Daoy (cell line): ENCODE results near the gene CACNA1H. TPM values are rescaled to one million over a fixed set of nuclear protein-coding genes. Genes with fewer than 3 reads are reported as not detected.

Experiments
- DNase-seq: peaks from one replicate; pipeline ENCODE4 v3.0.0-alpha.2; 2015; ENCODE audit warnings: low read depth
- total RNA-seq: library from RNA; depleted of rRNA; stranded (reverse); fragments of >200 nt; shearing (Covaris generic); gene quantifications from 2 replicates; pipeline ENCODE4 v1.2.3, GENCODE V29; 2014

Gene CACNA1H
- total RNA-seq, 1 experiment from 2014 or later, result 0.80 TPM

DNA sequence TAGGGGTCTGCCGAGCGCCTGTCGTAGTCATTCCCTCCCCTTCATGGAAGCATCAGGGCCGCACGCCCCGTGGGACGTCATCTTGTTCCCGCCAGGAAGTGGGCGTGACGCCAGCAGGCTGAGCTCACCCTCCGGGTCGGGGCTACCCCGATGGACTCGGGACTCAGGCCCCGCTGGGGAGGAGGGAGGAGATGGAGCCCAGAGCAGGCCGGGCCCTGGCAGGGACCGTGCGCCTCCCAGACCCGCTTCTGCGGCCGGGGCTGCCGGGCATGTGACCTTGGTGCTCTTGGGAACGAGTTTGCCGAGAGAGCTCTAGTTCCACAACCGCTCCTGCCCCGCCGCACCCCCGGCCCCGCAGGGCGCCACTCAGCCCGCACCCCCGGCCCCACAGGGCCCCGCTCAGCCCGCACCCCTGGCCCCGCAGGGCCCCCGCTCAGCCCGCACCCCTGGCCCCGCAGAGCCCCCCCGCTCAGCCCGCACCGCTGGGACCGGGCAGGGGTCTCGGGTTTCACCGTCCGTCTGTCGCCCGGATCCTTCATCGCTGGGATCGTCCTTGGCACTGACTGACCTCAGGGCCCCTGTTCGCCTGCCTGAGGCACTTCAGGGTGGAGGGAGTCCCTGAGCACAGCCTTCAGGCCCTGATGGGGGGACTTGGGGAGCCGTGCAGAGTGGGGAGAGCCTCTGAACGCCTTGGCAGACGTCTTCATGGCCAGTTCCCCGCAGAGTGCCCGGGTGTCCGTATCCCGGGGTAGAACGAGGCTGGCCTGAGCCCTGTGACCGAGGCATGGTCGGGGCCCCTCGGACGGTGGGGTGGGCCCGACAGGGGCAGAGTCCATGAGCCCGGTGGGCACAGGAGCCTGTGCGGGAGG is 5.8 kb downstream of the CACNA1H start:
- DNase-seq, result peak; percentile 48

GRCh38 chr16:1159325-1159972 is 6.5 kb downstream of the CACNA1H start:
- no peak for DNase-seq

- no peak for DNase-seq
These were observed 7.3 kb downstream of the CACNA1H start for GRCh38 chr16:1159973-1160772.

GRCh38 chr16:1160773-1161348 is 8.0 kb downstream of the CACNA1H start:
- no peak for DNase-seq

DNA sequence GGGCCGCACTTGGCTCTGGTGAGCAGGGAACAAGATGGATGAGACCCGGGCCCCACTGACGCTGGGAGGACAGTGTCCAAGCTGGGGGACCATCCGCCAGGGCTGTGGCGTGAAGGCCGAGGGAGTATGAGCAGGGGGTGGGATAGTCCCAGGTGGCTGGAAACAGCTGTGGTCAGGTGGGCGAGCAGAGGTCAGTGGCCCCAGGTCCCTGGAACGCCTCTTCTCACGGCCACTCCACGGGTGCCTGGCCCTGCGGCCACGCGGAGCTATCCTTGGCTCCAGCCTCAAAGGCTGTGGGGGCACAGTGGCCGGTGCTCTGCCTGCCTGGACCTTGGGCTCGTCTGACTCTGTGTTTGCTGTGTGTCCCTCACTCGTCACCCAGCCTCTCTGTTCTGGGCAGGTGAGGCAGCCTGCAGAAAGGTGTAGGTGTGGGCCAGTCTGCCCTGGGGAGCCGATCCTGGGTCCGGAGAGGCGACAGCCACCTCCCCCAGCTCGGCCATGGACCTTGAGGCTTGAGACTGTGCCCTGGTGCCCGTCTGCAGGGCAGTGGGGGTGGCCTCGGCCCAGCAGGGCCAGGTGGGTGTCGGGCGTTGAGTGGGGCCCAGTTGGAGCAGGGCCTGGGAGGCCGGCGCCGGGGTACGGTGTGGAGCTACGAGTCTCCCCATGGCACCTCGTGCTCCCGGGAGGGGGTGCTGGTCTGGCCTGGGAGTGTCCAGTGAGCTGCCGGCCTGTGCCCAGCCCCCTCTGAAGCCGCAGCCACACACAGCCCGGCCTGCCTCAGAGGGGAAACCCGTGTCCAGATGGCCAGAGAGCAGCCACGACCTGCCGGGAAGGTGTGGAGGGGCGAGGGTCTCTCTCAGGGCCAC is 10.0 kb downstream of the CACNA1H start:
- DNase-seq, result no peak

DNA sequence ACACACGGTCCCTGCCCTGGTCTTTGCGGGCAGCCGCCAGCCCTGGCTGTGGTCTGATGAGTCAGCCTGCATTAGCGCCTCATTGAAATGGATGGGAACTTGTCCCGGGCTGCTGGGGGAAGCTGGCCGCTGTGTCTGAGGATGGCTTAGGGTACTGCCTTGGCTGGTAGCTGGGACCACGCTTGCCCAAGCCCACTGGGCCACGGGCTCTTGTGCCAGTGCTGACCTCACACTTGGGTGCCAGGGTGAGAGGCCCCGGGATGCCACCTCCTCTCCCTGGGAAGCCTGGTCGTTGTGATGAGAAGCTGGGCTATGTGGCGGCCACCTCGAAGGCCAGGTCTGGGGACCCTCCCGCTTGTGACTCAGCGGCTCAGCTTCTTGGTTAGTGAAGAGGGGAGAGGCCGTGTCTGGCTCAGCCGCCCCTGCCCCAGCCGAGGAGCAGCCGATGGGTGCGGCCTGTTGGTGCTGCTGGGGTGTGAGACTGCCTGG is 10.7 kb downstream of the CACNA1H start:
- DNase-seq, result peak; percentile 79

DNA sequence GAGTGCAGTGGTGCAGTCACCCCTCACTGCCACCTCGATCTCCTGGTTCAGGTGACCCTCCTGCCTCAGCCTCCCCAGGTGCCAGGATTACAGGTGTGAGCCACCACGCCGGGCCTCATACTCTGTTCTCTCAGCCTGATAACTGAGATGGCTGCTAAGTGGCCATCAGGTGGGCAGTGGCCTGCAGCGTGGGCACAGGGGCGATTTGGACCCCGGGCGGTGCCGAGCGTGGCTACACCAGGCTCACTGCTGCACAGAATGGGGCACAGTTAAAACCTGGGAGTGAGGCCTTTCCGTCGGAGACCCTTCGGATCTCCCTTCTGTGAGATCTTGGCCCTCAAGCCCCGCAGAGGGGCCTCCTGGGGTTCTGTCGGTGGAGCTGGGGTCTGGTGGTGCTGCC is 11.5 kb downstream of the CACNA1H start:
- DNase-seq, result no peak

- DNase-seq, result no peak
These were observed 12.1 kb downstream of the CACNA1H start for GRCh38 chr16:1164975-1165374.

- DNase-seq, result no peak
These were observed 12.6 kb downstream of the CACNA1H start for GRCh38 chr16:1165511-1165910.

GRCh38 chr16:1167276-1168107 is 14.6 kb downstream of the CACNA1H start:
- peak; percentile 60 for DNase-seq

DNA sequence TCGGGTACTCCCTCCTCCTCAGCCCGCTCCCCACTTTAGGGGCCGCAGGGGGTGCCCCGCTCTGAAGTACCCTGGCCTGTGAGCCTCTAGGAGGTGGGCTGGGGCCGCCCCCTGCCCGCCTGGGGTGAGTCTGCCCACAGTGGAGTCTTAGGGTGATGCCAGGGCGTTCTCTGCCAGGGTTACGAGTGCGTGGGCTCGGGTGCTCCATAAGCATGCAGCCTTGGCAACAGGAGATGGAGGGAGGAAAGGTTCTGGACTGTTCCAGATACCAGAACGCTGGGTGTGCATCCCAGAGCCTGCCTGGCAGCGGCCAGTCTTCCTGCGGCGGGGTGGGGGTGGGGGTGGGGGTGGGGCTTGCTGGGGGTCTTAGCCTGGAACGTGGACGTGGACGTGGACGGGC is 15.9 kb downstream of the CACNA1H start:
- no peak for DNase-seq

DNA sequence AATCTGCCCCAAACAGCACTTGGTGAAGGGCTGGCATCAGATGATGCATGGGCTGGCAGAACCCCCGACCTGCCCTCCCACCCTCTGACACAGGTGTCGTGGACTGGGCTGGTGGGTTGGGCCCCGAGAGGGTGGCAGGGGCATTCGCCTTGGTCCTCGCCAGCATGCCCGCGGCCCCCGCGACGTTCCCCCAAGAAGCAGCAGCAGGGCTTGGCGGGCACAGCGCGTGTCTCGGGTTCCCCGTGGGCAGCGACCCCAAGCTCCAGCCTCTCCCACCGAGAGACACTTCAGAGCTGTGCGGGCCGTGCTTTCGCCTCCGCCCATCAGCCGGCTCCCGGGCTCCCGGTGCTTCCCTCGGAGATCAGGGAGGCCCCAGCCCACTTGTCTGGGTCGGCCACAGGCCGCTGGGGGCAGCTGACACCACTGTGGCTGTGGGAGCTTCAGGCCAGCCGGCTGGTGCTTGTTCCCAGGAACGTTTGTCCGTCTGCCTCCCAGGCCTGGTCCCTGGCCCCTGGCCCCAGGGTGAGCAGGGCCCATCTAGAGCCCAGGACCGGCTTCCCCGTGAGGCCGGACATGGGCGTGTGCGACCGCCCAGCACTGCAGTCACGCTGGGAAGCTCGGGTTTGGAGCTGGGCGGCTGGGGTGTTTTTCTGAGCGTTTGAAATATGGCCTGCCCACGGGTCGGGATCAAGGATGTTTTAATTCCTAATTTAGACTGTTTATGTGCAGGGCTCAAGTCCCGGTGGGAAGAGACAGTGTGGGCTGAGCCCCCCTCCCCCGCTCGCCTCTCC is 16.6 kb downstream of the CACNA1H start:
- DNase-seq, result no peak

DNA sequence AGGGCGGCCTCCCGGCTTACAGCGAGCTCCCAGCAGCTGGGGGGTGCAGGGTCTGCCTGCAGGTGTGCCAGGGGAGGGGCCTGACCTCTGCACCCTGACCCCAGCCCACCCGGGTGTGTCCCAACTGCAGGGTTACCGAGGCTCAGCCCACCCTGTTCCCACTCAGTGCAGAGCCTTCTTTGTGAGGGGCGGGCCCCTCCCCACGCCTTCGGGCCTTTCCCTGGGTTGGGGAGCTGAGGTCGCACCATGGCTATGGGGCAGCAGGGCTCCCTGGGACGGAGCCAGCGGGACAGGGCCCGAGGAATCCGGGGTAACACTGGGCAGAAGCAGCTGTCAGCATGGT is 17.1 kb downstream of the CACNA1H start:
- DNase-seq, result no peak

GRCh38 chr16:1171001-1171400 is 18.1 kb downstream of the CACNA1H start:
- DNase-seq, result no peak

DNA sequence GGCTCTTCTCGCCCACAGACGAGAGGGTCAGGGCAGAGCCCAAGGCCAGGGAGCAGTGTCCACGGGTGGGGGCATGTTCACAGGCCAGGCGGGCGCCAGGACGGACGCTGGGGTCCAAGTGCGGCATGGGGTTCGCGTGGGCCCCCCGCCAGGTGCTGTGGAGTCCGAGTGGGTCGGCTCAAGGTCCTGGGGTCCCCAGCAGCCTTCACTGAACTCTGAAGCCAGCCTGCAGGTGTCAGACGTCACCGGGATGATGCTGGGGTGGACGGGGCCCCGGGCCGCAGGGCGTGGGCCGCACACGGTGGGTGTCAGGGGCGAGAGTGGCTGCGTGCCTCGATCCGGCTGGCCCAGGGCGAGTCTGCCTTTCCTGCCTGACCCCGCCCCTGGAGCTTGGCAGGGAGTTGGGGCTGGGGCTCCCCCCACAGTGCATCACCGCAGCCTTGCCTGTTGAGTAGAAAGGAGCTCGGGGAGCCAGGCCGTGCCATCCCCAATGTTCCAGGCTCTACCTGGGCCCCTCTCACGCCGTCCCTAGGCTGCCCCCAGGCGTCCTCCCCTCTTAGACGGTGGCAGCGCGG is 19.0 kb downstream of the CACNA1H start:
- DNase-seq, result no peak

DNA sequence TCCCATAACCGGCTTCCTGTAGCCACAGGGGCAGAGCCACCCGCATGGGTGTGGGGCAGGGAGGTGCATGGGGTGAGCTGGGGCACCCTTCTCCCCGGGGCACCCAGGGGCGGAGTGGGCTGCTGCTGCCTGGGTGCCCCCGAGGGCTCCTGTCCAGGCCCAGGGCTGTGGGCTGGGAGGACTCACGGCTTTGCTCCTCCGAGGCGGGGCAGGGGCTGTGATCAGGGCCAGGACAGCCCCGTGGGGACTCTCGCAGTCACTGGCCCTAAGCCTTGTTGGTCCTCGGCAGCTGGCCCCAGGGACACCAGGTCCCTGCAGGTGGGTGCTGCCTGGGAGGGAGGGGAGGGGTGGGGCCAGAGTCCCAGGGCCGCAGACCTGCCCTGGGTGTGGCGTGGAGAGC is 19.7 kb downstream of the CACNA1H start:
- DNase-seq, result no peak

DNA sequence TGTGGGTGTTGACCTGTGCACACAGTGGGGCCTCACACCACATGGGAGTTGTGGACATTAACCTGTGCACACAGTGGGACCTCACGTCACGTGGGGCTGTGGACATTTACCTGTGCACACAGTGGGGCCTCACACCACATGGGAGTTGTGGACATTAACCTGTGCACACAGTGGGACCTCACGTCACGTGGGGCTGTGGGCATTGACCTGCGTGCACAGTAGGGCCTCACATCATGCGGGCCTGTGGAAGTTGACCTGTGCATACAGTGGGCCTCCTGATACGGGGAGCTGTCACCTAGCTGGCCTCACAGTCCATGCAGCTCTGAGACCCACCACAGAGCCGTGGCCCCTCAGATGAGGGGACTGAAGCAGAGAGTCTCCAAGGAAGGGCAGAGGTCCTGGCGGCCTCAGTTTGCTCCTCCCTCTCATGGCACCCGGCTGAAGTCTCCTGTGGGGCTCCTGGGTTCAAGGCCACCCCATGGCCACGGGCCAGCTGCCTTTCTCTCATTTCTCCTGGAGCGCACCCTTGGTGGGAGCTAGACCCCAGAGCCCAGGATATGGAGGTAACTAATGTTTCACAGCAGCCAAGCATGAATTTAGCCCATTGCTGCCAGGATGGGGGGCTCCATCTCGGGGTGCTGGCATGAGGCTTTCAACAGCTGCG is 21.0 kb downstream of the CACNA1H start:
- DNase-seq, result no peak
